Astrocyte of the spinal cord (primary cell): ENCODE data around the gene ATAD2B.

Experiments
- DNase-seq: peaks from one replicate; pipeline ENCODE4 v3.0.0; 2011; ENCODE audit warnings: low read depth, low spot score
- H3K4me3 ChIP-seq: 2 replicates; pipeline ENCODE4 v1.5.1; 2011; ENCODE audit warnings: low read depth, mild to moderate bottlenecking, low read length, moderate library complexity
- in situ Hi-C: cut with HindIII; loops from 2 replicates; pipeline ENCODE4 v1.10.0; 2017; ENCODE audit warnings: low sequenced_read_pairs
- TF ChIP-seq, protein P1 (sequence below): IDR thresholded peaks from 2 replicates; pipeline ENCODE4 v1.5.1; 2012; ENCODE audit warnings: low read depth, mild to moderate bottlenecking, low read length, inconsistent platforms

ATAD2B gene

DNA sequence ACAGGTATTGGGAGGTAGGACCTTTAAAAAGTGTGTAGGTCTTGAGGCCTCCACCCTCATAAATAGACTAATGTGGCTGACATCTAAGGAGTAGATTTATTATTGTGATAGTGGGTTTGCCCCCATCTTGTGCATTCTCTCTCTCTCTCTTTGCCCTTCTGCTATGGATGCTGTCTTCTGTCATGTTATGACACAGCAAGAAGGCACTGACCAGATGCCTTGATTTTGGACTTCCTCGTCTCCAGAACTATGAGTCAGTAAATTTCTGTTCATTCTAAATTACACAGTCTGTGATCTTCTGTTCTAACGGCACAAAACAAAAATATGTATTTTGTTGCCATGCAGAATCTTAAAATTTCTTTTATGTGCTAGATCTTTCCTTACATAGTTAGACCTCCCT lies 66.9 kb downstream of the ATAD2B start:
- in situ Hi-C loops, result no loop called here
- H3K4me3 ChIP-seq, result no peak overlapping the region
- no peak for DNase-seq
- TF ChIP-seq, protein P1, sequence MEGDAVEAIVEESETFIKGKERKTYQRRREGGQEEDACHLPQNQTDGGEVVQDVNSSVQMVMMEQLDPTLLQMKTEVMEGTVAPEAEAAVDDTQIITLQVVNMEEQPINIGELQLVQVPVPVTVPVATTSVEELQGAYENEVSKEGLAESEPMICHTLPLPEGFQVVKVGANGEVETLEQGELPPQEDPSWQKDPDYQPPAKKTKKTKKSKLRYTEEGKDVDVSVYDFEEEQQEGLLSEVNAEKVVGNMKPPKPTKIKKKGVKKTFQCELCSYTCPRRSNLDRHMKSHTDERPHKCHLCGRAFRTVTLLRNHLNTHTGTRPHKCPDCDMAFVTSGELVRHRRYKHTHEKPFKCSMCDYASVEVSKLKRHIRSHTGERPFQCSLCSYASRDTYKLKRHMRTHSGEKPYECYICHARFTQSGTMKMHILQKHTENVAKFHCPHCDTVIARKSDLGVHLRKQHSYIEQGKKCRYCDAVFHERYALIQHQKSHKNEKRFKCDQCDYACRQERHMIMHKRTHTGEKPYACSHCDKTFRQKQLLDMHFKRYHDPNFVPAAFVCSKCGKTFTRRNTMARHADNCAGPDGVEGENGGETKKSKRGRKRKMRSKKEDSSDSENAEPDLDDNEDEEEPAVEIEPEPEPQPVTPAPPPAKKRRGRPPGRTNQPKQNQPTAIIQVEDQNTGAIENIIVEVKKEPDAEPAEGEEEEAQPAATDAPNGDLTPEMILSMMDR, result no peak

DNA sequence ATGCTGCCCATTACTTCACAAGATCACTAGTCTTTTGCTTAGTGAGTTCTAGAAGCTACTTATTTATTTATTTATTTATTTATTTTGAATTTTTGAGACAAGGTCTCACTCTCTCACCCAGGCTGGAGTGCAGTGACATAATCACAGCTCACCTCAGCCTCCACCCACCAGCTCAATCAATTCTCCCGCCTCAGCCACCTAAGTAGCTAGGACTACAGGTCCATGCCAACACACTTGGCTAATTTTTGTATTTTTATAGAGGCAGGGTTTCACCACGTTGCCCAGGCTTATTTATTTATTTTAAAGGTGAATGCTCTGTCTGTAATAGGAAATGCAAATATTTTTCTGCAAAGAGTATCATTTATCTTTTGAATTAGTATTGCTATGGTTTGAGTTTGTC lies 67.7 kb downstream of the ATAD2B start:
- in situ Hi-C loops, result no loop called here
- no peak for DNase-seq
- TF ChIP-seq, protein P1, result no peak

DNA sequence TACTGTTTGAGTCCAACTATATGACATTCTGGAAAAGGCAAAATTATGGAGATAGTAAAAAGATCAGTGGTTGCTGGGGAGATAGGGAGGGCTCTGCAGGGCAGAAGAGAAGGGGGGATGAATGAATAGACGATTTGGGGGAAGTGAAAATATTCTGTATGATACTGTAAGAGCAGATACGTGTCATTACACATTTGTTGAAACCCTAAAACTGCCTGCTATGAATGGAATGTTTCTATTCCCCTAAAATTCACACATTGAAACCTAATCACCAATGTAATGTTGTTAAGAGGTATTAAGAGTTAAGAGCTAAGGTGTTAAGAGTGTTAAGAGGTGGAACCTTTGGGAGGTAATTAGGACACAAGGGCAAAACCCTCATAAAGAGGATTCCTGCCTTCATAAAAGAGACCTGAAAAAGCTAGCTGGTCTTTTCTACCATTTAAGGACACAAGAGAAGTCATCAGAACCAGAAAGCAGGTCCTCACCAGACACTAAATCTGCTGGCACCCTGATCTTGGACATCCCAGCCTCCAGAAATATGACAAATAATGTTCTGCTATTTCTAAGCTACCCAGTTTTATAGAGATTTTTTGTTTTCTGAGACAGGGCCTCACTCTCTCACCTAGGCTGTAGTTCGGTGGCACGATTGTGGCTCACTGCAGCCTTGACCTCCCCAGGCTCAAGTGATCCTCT lies 76.2 kb downstream of the ATAD2B start:
- no peak for DNase-seq
- TF ChIP-seq, protein P1, result no peak
- no peak overlapping the region for H3K4me3 ChIP-seq
- in situ Hi-C loops, result no loop called here

More for the DNA sequence above, 67.7 kb downstream of the ATAD2B start:
- no peak overlapping the region for H3K4me3 ChIP-seq

DNA sequence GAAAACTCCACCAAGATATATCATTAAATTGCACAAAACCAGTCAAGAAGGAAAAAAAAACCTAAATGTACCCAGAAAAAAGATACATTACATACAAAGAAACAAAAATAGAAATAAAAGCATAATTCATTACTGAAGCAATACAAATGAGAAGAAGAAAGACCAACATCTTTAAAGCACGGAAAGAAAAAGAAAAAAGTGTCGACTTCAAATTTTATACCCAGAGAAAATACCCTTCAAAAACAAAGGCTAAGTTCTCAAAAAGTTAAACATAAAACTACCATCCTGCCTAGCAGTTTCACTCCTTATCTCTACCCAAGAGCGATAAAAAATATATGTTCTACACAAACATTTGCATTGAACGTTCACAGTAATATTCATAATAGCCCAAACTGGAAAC lies 82.0 kb downstream of the ATAD2B start:
- H3K4me3 ChIP-seq, result no peak overlapping the region
- in situ Hi-C loops, result no loop called here
- TF ChIP-seq, protein P1, result no peak
- no peak for DNase-seq

DNA sequence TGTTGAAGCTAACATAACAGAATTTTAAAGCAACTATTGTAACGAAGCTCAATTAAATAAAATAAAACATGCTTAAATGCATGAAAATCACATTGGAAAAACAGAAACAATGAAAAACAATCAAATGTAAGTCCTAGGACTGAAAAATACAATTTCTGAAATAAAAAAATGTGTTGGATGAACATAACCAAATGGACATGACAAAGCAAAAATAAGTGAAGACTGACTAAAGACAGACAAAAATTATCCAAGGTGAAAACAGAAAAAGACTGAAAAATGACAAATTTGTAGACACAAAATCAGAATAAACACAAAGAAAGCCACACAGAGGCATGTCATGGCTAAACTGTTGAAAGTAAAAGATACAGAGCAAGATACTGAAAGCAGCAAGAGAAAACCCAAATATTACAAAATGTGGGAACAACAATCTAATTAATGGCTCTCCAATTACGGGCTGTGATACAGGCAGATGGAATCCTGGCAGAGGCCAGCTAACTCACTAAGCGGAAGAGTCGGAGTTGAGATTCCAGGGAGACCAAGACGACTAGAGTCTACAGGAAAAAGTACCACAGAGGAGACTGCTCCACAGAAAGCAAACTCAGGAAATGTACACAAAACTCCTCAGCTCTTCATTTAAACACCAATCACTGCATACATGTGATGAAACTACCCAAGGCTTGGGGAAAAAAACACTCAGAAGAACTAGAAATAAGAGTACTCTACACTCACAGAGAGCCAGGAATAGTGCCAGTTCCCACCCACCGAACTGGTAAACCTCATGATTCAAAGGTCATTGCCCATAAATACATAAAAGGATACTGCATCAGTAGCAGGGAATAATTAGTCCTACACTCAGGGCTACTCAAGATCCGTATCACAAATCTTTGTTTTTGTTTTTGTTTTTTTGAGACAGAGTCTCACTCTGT lies 83.6 kb downstream of the ATAD2B start:
- no peak overlapping the region for H3K4me3 ChIP-seq
- TF ChIP-seq, protein P1, result no peak
- in situ Hi-C loops, result no loop called here
- peak; percentile 34 for DNase-seq

DNA sequence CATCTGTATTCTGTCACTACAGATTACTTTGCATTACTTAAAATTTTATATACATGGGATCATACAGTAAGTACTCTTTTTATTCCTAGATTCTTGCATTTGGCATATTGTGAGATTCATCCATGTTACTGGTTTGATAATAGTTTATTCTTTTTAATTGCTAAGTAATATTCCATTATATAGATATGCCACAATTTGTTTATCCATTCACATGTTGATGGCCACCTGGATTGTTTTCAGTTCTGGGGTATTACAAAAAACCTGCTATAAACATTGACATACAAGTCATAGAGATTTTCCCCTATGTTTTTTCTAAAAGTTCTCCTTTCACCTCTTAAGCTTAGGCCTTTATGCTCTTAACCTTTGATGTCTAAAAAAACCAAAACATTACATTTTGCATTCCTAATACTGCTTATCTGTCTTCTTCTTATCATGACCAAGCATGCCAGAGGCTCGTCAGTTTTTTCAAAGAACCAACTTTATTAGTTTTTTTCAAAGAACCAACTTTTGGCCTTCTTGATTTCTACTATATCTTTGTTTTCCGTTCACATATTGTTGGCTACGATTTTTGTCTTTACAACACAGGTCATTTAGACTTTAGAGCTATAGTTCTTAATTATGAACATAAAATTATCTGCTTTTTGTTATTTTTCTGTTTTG lies 86.9 kb downstream of the ATAD2B start:
- TF ChIP-seq, protein P1, result no peak
- DNase-seq, result no peak
- H3K4me3 ChIP-seq, result no peak overlapping the region
- in situ Hi-C loops, result no loop called here
